ENCODE results near the gene TEX54. TPM values are rescaled to one million over a fixed set of nuclear protein-coding genes. Genes with fewer than 3 reads are reported as not detected.
A peak's percentile ranks its signal among the peaks of the same experiment; 100 is the strongest.

TEX54 gene
- total and polyA plus RNA-seq, 2 of the 13 experiments (the other 11 are each of a cell fraction or from before 2014, with no cell fraction given), result not detected

GRCh38 chr11:62880803-62881578 lies 48.4 kb upstream of the TEX54 start, which contains the start of gene SLC3A2 (continued):
- TF ChIP-seq ZBTB3 (CRISPR knock-in tag; IDR thresholded peaks at IDR 0.05; ENCODE audit: borderline replicate concordance, low read depth), result peak; percentile 76; the same call in 1 of the 2 replicates
- no peak for TF ChIP-seq FOXP1 (IDR thresholded peaks at IDR 0.05)
- 0 out of 2 replicates have a peak, but pooled peaks have one; percentile 7 for TF ChIP-seq FOXP1 (CRISPR knock-in tag; IDR thresholded peaks at IDR 0.05)
- peak; percentile 34; the same call in 1 of the 2 replicates for TF ChIP-seq PPARG (CRISPR knock-in tag; conservative IDR thresholded peaks at IDR 0.05)
- TF ChIP-seq ZNF737 (CRISPR knock-in tag; IDR thresholded peaks at IDR 0.05; ENCODE audit: borderline replicate concordance), result peak; percentile 90; the same call in 1 of the 2 replicates
- TF ChIP-seq SIX4 (CRISPR knock-in tag; IDR thresholded peaks at IDR 0.05), result 0 out of 2 replicates have a peak, but pooled peaks have one; percentile 13

GRCh38 chr11:62880231-62880802 lies 47.7 kb upstream of the TEX54 start:
- Histone ChIP-seq H3K9ac (ENCODE audit: insufficient read depth, low read depth, low read length) (peak overlapping the region; percentile 92), H3K4me3 (replicated peaks in 1 of 3; ENCODE audit: insufficient read depth in 1 of 3, low read depth in 2 of 3, low read length in 3 of 3) (peak overlapping the region; percentile 92 to 99 (median 94)), H3K27ac (ENCODE audit: extremely low read length, insufficient read depth, low read length) (peak overlapping the region; percentile 93), H3K27me3 (ENCODE audit: control insufficient read depth in 1 of 2, insufficient read depth in 2 of 2, low read length in 2 of 2) (no peaks in the 10 kb centered on the region; a peak in 1 of 5 replicates), H4K20me1 (ENCODE audit: insufficient read depth, low read length) (peaks cover 14% of the 10 kb centered on the region; the same call in 1 of the 2 replicates), H3K36me3 (replicated peaks in 1 of 2; ENCODE audit: control insufficient read depth in 1 of 2, insufficient read depth in 2 of 2, low read length in 2 of 2) (peaks cover 17 to 60% of the 10 kb centered on the region in 2 experiments), H2AFZ (ENCODE audit: low read length) (no peak overlapping the region), H3K4me2 (ENCODE audit: low read depth, low read length) (peak overlapping the region; percentile 81), H3K79me2 (ENCODE audit: insufficient read depth, low read length) (peaks cover 64% of the 10 kb centered on the region), H3K9me3 (ENCODE audit: low read length) (no peaks in the 10 kb centered on the region), H3K4me1 (ENCODE audit: insufficient read depth, low read length) (peaks cover 56% of the 10 kb centered on the region)
- no TSS peak for BruUV-seq (replicated peaks)
- 6% methylated on average over 13 of the region's 16 CpGs for WGBS (ENCODE audit: low lambda C conversion rate)
- in situ Hi-C loops (cut with HindIII; ENCODE audit: extremely low pct_ligation_motif_present, low pct_unique_long_range_greater_than_20kb) (no loop called here), intact Hi-C loops (cut with micrococcal nuclease; ENCODE audit: unreplicated experiment) (loop anchor here (2.0 kb wide), 1 partner anchor 94 kb away; the partner anchor contains the start of gene TMEM179B)
- DNase-seq (ENCODE audit: low spot score), result no peak
- CTCF ChIA-PET (ENCODE audit: low intra/inter-chr PET ratio, low total read pairs), result no interaction called here
- ATAC-seq, result peak; percentile 44
- POLR2A ChIA-PET, result interaction anchor here (1.1 to 5.8 kb wide), 9 partner anchors 10 to 887 kb away, joined by 4 to 90 read pairs (median 15); partner anchors contain the start of genes STX5, TEX54, WDR74 and ZBTB3
- FAIRE-seq, result no peak
- no peak for TF ChIP-seq ZBTB21 (CRISPR knock-in tag; IDR thresholded peaks at IDR 0.05)
- no peak for TF ChIP-seq ZNF629 (CRISPR knock-in tag; conservative IDR thresholded peaks at IDR 0.05)
- TF ChIP-seq WIZ (CRISPR knock-in tag; IDR thresholded peaks at IDR 0.05), result no peak
- no peak for TF ChIP-seq ZNF747 (CRISPR knock-in tag; IDR thresholded peaks at IDR 0.05; ENCODE audit: borderline replicate concordance)
- TF ChIP-seq, protein P1, sequence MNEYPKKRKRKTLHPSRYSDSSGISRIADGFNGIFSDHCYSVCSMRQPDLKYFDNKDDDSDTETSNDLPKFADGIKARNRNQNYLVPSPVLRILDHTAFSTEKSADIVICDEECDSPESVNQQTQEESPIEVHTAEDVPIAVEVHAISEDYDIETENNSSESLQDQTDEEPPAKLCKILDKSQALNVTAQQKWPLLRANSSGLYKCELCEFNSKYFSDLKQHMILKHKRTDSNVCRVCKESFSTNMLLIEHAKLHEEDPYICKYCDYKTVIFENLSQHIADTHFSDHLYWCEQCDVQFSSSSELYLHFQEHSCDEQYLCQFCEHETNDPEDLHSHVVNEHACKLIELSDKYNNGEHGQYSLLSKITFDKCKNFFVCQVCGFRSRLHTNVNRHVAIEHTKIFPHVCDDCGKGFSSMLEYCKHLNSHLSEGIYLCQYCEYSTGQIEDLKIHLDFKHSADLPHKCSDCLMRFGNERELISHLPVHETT (CRISPR knock-in tag; conservative IDR thresholded peaks at IDR 0.05), result 0 out of 2 replicates have a peak, but pooled peaks have one; percentile 2
- TF ChIP-seq SNAI1 (CRISPR knock-in tag; IDR thresholded peaks at IDR 0.05; ENCODE audit: borderline replicate concordance), result 0 out of 2 replicates have a peak, but pooled peaks have one; percentile 39
- 0 out of 2 replicates have a peak, but pooled peaks have one; percentile 4 for TF ChIP-seq ZNF160 (CRISPR knock-in tag; IDR thresholded peaks at IDR 0.05)
- no peak for TF ChIP-seq ZNF101 (CRISPR knock-in tag; IDR thresholded peaks at IDR 0.05; ENCODE audit: borderline replicate concordance, low read depth)
- TF ChIP-seq FOSL1 (CRISPR knock-in tag; IDR thresholded peaks at IDR 0.05; ENCODE audit: borderline replicate concordance), result no peak
- TF ChIP-seq SP2 (CRISPR knock-in tag; IDR thresholded peaks at IDR 0.05), result no peak
- no peak for TF ChIP-seq NFKBIZ (CRISPR knock-in tag; IDR thresholded peaks at IDR 0.05)
- TF ChIP-seq SPEN (CRISPR knock-in tag; IDR thresholded peaks at IDR 0.05; ENCODE audit: low read depth), result no peak
- TF ChIP-seq IRF9 (CRISPR knock-in tag; IDR thresholded peaks at IDR 0.05; ENCODE audit: borderline replicate concordance), result no peak
- peak; percentile 16; the same call in 1 of the 2 replicates for TF ChIP-seq ZNF607 (CRISPR knock-in tag; IDR thresholded peaks at IDR 0.05; ENCODE audit: borderline replicate concordance)
- TF ChIP-seq KDM5B (CRISPR knock-in tag; IDR thresholded peaks at IDR 0.05; ENCODE audit: borderline replicate concordance), result no peak
